KOPT-K1 (cell line): ENCODE results near the gene FOXO3B.
"Not testable (repeated sequence)": the region's sequence is repeated elsewhere in the genome, so short reads cannot be mapped to it uniquely, and the experiment has no call there.

Experiments used
- H3K27ac ChIP-seq: fragments of 200-600 bp; sonication (generic); 2 replicates; pipeline ENCODE4 v1.5.1; 2016; ENCODE audit warnings: antibody characterized with exemption, mild to moderate bottlenecking, low read depth, low read length; ENCODE audit not compliant: poor library complexity, severe bottlenecking
- H3K36me3 ChIP-seq: fragments of 200-600 bp; sonication (generic); 2 replicates; pipeline ENCODE4 v1.5.1; 2017; ENCODE audit warnings: antibody characterized with exemption, mild to moderate bottlenecking, low read length, moderate library complexity; ENCODE audit not compliant: insufficient read depth
- H3K9me3 ChIP-seq: fragments of 200-600 bp; sonication (generic); 2 replicates; pipeline ENCODE4 v1.5.1; 2017; ENCODE audit warnings: antibody characterized with exemption, low read length, mild to moderate bottlenecking; ENCODE audit not compliant: insufficient read depth, poor library complexity, severe bottlenecking

The FOXO3B gene

DNA sequence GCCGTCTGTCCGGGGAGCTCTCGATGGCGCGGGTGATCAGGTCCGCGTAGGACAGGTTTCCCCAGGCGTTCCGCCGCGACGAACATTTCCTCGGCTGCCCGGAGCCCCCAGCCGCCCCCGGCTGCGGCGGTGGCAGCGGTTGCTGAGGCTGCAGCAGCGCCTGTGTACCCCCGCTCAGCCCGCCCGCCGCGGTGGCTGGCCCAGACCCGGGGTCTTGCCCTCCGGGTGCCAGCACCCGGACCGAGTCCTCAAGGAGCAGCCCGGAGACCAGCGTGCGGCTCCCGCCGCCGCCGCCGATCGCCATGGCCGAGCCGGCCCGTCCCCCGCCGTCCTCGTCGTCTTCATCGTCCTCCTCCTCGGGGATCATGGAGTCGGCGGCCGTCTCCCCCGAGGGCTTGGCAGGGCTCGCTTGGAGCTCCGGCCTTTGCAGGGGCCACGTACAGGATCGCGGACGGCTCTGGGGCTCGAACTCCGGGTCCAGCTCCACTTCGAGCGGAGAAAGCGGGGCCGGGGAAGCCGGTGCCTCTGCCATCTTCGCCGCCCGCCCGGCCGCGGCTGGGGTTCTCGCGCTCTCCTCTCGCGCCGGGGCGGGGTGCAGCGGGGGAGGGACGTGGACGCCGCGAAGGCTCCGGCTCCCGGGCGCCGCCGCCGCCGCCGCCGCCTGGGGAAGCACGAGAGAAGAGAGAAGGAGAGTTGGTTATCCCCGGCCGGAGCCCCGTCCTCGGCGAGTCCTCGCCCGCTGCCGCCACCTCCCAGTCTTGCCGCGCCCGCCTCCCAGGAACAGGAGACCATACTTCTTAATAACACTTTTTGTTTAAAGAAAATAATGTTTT, 9.5 kb downstream of the FOXO3B start:
- H3K27ac ChIP-seq: not testable (repeated sequence)
- Histone ChIP-seq H3K36me3 (peaks cover 34% of the 10 kb centered on the region), H3K9me3 (peaks cover 39% of the 10 kb centered on the region)

DNA sequence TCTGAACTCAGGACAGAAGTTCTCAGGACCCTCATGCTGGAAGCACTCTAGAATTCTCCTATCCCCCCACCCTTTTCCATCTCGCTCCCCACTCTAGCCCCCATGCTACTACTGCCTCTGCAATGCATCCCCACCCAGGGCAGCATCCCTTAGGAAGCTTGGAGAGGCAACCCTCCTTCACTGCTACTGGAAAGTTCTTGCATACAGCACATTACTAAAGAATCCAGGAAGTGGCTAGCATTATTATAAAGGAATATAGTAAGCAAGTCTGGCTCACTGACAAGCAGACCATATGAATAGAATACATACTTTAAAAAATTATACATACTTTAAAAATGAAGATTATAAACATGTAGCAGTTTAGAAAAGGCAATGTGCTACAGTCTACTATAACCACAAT, 13.5 kb downstream of the FOXO3B start:
- H3K27ac ChIP-seq: not testable (repeated sequence)
- Histone ChIP-seq H3K9me3 (peaks cover 48% of the 10 kb centered on the region), H3K36me3 (peaks cover 23% of the 10 kb centered on the region; the same call in 1 of the 2 replicates)

DNA sequence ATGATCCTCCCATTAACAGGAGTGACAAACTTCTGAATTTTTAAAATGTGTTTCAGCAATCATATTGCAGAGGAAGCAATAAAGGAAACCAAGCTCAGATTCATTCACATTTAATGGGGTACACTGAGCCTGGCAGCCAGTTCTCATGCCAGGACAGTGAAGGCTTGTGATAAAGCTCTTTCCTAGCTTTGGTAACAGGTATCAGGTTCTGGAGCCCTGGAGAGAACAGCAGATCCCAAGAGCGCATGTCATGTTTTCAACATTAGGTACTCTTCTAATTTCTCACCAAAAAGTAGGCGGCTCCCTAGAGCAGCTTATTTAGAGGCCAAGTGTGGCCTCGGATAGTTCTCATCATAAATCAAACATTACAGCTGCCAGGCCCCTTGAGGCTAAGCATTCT, 14.6 kb downstream of the FOXO3B start:
- Histone ChIP-seq H3K9me3 (peaks cover 59% of the 10 kb centered on the region), H3K36me3 (peaks cover 23% of the 10 kb centered on the region; the same call in 1 of the 2 replicates)
- not testable (repeated sequence) for H3K27ac ChIP-seq

- not testable (repeated sequence) for H3K27ac ChIP-seq
- peaks cover 23% of the 10 kb centered on the region; the same call in 1 of the 2 replicates for H3K36me3 ChIP-seq
- peaks cover 60% of the 10 kb centered on the region for H3K9me3 ChIP-seq
Measured at GRCh38 chr17:18666326-18666725, 15.8 kb downstream of the FOXO3B start.

DNA sequence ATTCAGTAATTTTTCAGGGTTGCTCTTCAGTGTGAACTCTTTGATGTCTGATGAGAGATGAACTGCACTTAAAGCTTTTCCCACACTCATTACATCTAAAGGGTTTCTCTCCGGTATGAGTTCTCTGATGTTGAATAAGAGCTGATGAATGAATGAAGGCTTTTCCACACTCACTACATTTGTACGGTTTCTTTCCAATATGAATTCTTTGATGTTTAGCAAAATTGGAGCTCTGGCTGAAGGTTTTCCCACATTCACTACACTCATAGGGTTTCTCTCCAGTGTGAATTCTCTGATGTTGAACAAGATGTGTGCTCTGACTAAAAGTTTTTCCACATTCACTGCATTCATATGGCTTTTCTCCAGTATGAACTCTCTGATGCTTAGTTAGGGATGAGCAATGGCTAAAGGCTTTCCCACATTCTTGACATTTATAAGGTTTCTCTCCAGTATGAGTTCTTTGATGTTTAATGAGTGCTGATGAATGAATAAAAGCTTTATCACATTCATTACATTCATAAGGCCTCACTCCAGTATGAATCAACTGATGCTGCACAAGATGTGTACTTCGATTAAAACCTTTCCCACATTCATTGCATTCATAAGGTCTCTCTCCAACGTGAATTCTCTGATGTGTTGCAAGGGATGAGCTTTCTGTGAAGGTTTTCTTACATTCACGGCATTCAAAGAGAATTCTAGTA, 20.0 kb downstream of the FOXO3B start:
- not testable (repeated sequence) for H3K36me3 ChIP-seq, H3K27ac ChIP-seq
- H3K9me3 ChIP-seq: peaks cover 44% of the 10 kb centered on the region

DNA sequence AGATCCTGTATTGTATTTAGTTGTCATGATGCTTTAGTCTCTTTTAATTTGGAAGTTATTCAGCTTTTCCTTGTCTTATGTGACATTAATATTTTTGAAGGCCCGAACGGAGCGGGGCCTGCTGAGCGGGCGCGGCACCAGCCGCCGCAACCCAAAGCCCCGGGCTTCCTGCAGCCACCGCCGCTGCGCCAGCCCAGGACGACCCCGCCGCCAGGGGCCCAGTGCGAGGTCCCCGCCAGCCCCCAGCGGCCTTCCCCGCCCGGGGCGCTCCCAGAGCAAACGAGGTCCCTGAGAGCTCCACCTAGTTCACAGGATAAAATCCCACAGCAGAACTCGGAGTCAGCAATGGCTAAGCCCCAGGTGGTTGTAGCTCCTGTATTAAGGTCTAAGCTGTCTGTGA, 32.0 kb downstream of the FOXO3B start:
- not testable (repeated sequence) for H3K27ac ChIP-seq, H3K36me3 ChIP-seq, H3K9me3 ChIP-seq

GRCh38 chr17:18644291-18644690, 37.8 kb downstream of the FOXO3B start, which contains the start of gene TBC1D28:
TSS of gene TBC1D28 (minus strand) at chr17:18644391. CDS start at chr17:18641352, 3,039 bp downstream.
- H3K36me3 ChIP-seq, H3K9me3 ChIP-seq, H3K27ac ChIP-seq: not testable (repeated sequence)

DNA sequence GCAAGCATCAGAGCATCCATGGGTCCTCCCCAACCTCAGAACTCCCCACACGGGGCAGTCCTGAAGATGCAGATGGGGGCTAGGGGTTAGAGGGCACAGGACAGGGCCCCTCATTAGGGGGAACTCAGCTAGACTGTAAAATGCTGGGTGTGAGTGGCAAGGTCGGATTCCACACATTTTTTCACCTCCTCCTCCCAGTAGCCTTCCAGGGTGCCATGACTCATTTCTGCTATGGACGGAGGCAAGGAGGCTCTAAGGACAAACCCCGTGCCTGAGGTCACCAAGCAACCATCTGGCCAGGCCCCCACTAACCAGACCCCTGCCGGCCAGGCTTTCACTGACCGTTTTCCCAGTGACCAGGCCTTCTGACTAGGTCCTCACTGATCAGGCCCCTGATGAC, 39.0 kb downstream of the FOXO3B start:
- not testable (repeated sequence) for H3K9me3 ChIP-seq, H3K27ac ChIP-seq, H3K36me3 ChIP-seq

GRCh38 chr17:18638357-18638756, 43.8 kb downstream of the FOXO3B start:
- H3K27ac ChIP-seq, H3K9me3 ChIP-seq, H3K36me3 ChIP-seq: not testable (repeated sequence)

GRCh38 chr17:18636237-18636636, 45.9 kb downstream of the FOXO3B start:
- H3K36me3 ChIP-seq, H3K9me3 ChIP-seq, H3K27ac ChIP-seq: not testable (repeated sequence)

DNA sequence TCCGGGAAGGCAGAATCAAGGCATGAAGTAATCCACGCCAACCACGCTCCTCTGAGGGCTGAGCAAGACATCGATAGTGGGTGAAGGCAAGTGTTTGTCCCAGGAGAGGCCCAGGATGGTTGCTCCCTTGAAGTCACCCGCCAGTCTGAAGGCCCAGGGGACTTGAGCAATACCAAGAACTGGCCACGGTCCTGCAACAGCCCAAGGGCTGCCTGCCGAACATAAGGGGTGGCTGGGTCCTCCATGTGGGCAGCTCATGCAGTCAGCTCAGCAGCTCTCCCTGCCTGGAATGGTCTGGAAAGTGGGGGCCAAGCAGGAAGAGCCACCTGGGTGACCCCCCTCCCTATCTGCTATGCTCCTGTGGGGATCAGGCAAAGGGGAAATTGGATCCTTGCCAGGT, 46.3 kb downstream of the FOXO3B start:
- H3K27ac ChIP-seq, H3K9me3 ChIP-seq, H3K36me3 ChIP-seq: not testable (repeated sequence)

DNA sequence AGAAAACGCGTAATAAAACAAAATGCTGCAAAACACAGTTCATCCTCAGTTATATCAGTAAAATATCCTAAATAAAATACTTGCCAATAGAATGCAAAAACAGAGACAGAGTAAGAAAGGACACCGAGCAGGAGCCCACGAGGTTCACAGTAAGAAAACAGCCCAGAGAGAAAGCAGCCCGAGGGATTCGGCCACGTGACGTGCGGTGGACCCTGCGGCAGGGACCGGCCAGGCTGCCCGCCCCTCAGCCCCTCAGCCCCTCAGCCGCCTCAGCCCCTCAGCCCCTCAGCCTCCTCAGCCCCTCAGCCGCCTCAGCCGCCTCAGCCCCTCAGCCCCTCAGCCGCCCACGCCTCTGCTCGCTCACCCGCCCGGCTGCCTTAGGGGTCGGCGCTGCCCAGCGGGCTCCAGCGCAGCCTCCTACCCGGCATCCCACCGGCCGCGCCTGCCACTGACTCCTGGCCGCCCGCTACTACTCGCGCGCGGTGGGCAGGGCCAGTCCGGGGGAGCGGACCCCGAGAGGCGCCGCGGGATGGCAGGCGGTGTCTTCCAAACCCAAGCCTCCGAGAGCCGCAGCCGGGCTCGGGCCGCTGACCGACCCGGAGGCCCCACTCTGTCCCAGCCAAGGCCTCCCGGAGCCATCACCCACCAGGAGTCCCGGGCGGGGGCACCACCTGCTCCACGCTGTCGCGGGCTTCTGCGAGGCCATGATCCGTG, 47.4 kb downstream of the FOXO3B start:
- H3K36me3 ChIP-seq, H3K9me3 ChIP-seq, H3K27ac ChIP-seq: not testable (repeated sequence)
